HFFc6 (cell line): ENCODE measurements around the gene NEGR1. TPM values are rescaled to one million over a fixed set of nuclear protein-coding genes. Genes with fewer than 3 reads are reported as not detected.
A peak's percentile ranks its signal among the peaks of the same experiment; 100 is the strongest.

Source experiments
- DNase-seq: peaks from one replicate; pipeline ENCODE4 v3.0.0-alpha.2; 2018
- H3K27ac Mint-ChIP-seq: 2 replicates; pipeline ENCODE4 v1.8.0; 2020; ENCODE audit warnings: mild to moderate bottlenecking, mixed read lengths
- H3K27me3 Mint-ChIP-seq: 2 replicates; pipeline ENCODE4 v1.8.0; 2021; ENCODE audit warnings: mild to moderate bottlenecking, moderate library complexity, mixed read lengths; ENCODE audit not compliant: insufficient read depth
- H3K36me3 Mint-ChIP-seq: 2 replicates; pipeline ENCODE4 v1.8.0; 2021; ENCODE audit warnings: low read depth, mixed read lengths
- H3K4me1 Mint-ChIP-seq: 2 replicates; pipeline ENCODE4 v1.8.0; 2020; ENCODE audit warnings: low read depth, mixed read lengths
- H3K4me3 Mint-ChIP-seq: 2 replicates; pipeline ENCODE4 v1.8.0; 2020; ENCODE audit warnings: mild to moderate bottlenecking, moderate library complexity, mixed read lengths
- H3K9me3 Mint-ChIP-seq: 2 replicates; pipeline ENCODE4 v1.8.0; 2020; ENCODE audit warnings: mild to moderate bottlenecking, mixed read lengths
- CTCF ChIP-seq: fragments of 200-600 bp; sonication (generic); IDR thresholded peaks from 2 replicates; pipeline ENCODE4 v1.5.0; 2021; ENCODE audit warnings: antibody characterized with exemption, mild to moderate bottlenecking
- total RNA-seq, 6 experiments: library from RNA; stranded (reverse); fragmentation: NEBNext Ultra II Directional; extraction: Animal tissue kit (Norgen Biotek cat#: 25700); gene quantifications; 2 replicates in 1 of 6; 3 replicates in 5 of 6; pipeline ENCODE4 v1.2.3, GENCODE V29; 2021

The NEGR1 gene
- total RNA-seq, 6 experiments from 2014 or later = 52.8 to 67.6 (median 64.6) TPM

GRCh38 chr1:72224506-72224905 is 57.8 kb downstream of the NEGR1 start:
- H3K4me3 Mint-ChIP-seq = no peak overlapping the region
- TF ChIP-seq CTCF = no peak

GRCh38 chr1:72221811-72222210 is 60.5 kb downstream of the NEGR1 start:
- Mint-ChIP-seq H3K9me3 (no peaks in the 10 kb centered on the region), H3K27ac (no peak overlapping the region)

More at GRCh38 chr1:72224506-72224905, 57.8 kb downstream of the NEGR1 start:
- Mint-ChIP-seq H3K36me3 (peaks cover 19% of the 10 kb centered on the region), H3K9me3 (no peaks in the 10 kb centered on the region), H3K4me1 (peaks cover 19% of the 10 kb centered on the region), H3K27ac (no peak overlapping the region), H3K27me3 (peaks cover 1% of the 10 kb centered on the region; the same call in 1 of the 2 replicates)
- DNase-seq = no peak

GRCh38 chr1:72218141-72218739 is 64.1 kb downstream of the NEGR1 start:
- Mint-ChIP-seq H3K9me3 (no peaks in the 10 kb centered on the region), H3K4me3 (no peak overlapping the region), H3K27ac (no peak overlapping the region), H3K4me1 (no peaks in the 10 kb centered on the region), H3K36me3 (no peaks in the 10 kb centered on the region), H3K27me3 (no peaks in the 10 kb centered on the region)
- DNase-seq = no peak
- TF ChIP-seq CTCF = no peak

More at GRCh38 chr1:72221811-72222210, 60.5 kb downstream of the NEGR1 start:
- Mint-ChIP-seq H3K36me3 (no peaks in the 10 kb centered on the region), H3K4me1 (no peaks in the 10 kb centered on the region), H3K4me3 (no peak overlapping the region), H3K27me3 (no peaks in the 10 kb centered on the region)
- no peak for TF ChIP-seq CTCF
- no peak for DNase-seq

- H3K4me3 Mint-ChIP-seq = no peak overlapping the region
- peaks cover 37% of the 10 kb centered on the region for H3K4me1 Mint-ChIP-seq
- H3K36me3 Mint-ChIP-seq = no peaks in the 10 kb centered on the region
- no peak for DNase-seq
- TF ChIP-seq CTCF = no peak
- H3K27ac Mint-ChIP-seq = no peak overlapping the region
- no peaks in the 10 kb centered on the region for H3K9me3 Mint-ChIP-seq
- no peaks in the 10 kb centered on the region; the same call in 1 of the 2 replicates for H3K27me3 Mint-ChIP-seq
Measured at GRCh38 chr1:72207059-72207458, 75.3 kb downstream of the NEGR1 start.

- Mint-ChIP-seq H3K27me3 (no peaks in the 10 kb centered on the region; the same call in 1 of the 2 replicates), H3K27ac (no peak overlapping the region)
- no peak for TF ChIP-seq CTCF
Measured at GRCh38 chr1:72202761-72203160, 79.6 kb downstream of the NEGR1 start.

More at GRCh38 chr1:72202761-72203160, 79.6 kb downstream of the NEGR1 start:
- Mint-ChIP-seq H3K9me3 (peaks cover 5% of the 10 kb centered on the region; the same call in 1 of the 2 replicates), H3K4me3 (no peak overlapping the region), H3K4me1 (peaks cover 34% of the 10 kb centered on the region), H3K36me3 (peaks cover 10% of the 10 kb centered on the region)
- DNase-seq = peak; percentile 34
